Astrocyte of the cerebellum (primary cell): Measurements from ENCODE around the gene NUDT14.

ENCODE experiments used
- DNase-seq: peaks from one replicate; pipeline ENCODE4 v3.0.0-alpha.2; 2011; ENCODE audit warnings: low read depth
- H3K4me3 ChIP-seq: 2 replicates; pipeline ENCODE4 v1.5.1; 2011; ENCODE audit warnings: mild to moderate bottlenecking, low read depth, low read length, moderate library complexity
- CTCF ChIP-seq: IDR thresholded peaks from 2 replicates; pipeline ENCODE4 v1.5.1; 2012; ENCODE audit warnings: low read length, low read depth, moderate library complexity, mild to moderate bottlenecking; ENCODE audit errors: missing control alignments
- in situ Hi-C: cut with HindIII; loops from 2 replicates; pipeline ENCODE4 v1.10.0; 2017; ENCODE audit warnings: low sequenced_read_pairs

Gene NUDT14

GRCh38 chr14:105139831-105140239, 41.3 kb downstream of the NUDT14 start:
- in situ Hi-C loops = no loop called here
- no peak for DNase-seq
- TF ChIP-seq CTCF = no peak
- H3K4me3 ChIP-seq = no peak overlapping the region

- no peak overlapping the region for H3K4me3 ChIP-seq
- in situ Hi-C loops = no loop called here
- no peak for TF ChIP-seq CTCF
- DNase-seq = no peak
Observed at GRCh38 chr14:105139212-105139825, 41.8 kb downstream of the NUDT14 start.

GRCh38 chr14:105138551-105139111, 42.5 kb downstream of the NUDT14 start:
- TF ChIP-seq CTCF = no peak
- in situ Hi-C loops = no loop called here
- H3K4me3 ChIP-seq = no peak overlapping the region
- DNase-seq = no peak

- no peak for DNase-seq
- no peak overlapping the region for H3K4me3 ChIP-seq
- no peak for TF ChIP-seq CTCF
- in situ Hi-C loops = no loop called here
Observed at GRCh38 chr14:105138021-105138541, 43.0 kb downstream of the NUDT14 start.

- DNase-seq = no peak
- no peak for TF ChIP-seq CTCF
- in situ Hi-C loops = no loop called here
Observed at GRCh38 chr14:105137481-105138020, 43.6 kb downstream of the NUDT14 start.

GRCh38 chr14:105136401-105137322, 44.5 kb downstream of the NUDT14 start:
- H3K4me3 ChIP-seq = no peak overlapping the region
- no peak for TF ChIP-seq CTCF
- no peak for DNase-seq
- in situ Hi-C loops = no loop called here

More at GRCh38 chr14:105137481-105138020, 43.6 kb downstream of the NUDT14 start:
- H3K4me3 ChIP-seq = no peak overlapping the region
